ENCODE data around the gene TMEM138. TPM values are rescaled to one million over a fixed set of nuclear protein-coding genes. Genes with fewer than 3 reads are reported as not detected.

The TMEM138 gene
- total and polyA plus RNA-seq, 2 of the 13 experiments (the other 11 are each of a cell fraction or from before 2014, with no cell fraction given), result 43.5 to 61.0 TPM

GRCh38 chr11:61332797-61333549, 29.2 kb upstream of the TMEM138 start, which contains the start of the genes DDB1 and TKFC (continued):
- no peak for TF ChIP-seq ZNF460 (CRISPR knock-in tag; IDR thresholded peaks at IDR 0.05; ENCODE audit: borderline replicate concordance)
- TF ChIP-seq NR2C2 (CRISPR knock-in tag; IDR thresholded peaks at IDR 0.05; ENCODE audit: borderline replicate concordance), result peak; percentile 79
- TF ChIP-seq ZNF557 (CRISPR knock-in tag; IDR thresholded peaks at IDR 0.05), result peak; percentile 45; the same call in 1 of the 2 replicates
- TF ChIP-seq ZNF672 (CRISPR knock-in tag; IDR thresholded peaks at IDR 0.05), result no peak
- TF ChIP-seq PPARG (CRISPR knock-in tag; conservative IDR thresholded peaks at IDR 0.05), result peak; percentile 45; the same call in 1 of the 2 replicates
- TF ChIP-seq TAF1 (CRISPR knock-in tag; IDR thresholded peaks at IDR 0.05), result peak; percentile 94
- TF ChIP-seq SSRP1 (CRISPR knock-in tag; IDR thresholded peaks at IDR 0.05), result 0 out of 2 replicates have a peak, but pooled peaks have one; percentile 19
- TF ChIP-seq, protein P1, sequence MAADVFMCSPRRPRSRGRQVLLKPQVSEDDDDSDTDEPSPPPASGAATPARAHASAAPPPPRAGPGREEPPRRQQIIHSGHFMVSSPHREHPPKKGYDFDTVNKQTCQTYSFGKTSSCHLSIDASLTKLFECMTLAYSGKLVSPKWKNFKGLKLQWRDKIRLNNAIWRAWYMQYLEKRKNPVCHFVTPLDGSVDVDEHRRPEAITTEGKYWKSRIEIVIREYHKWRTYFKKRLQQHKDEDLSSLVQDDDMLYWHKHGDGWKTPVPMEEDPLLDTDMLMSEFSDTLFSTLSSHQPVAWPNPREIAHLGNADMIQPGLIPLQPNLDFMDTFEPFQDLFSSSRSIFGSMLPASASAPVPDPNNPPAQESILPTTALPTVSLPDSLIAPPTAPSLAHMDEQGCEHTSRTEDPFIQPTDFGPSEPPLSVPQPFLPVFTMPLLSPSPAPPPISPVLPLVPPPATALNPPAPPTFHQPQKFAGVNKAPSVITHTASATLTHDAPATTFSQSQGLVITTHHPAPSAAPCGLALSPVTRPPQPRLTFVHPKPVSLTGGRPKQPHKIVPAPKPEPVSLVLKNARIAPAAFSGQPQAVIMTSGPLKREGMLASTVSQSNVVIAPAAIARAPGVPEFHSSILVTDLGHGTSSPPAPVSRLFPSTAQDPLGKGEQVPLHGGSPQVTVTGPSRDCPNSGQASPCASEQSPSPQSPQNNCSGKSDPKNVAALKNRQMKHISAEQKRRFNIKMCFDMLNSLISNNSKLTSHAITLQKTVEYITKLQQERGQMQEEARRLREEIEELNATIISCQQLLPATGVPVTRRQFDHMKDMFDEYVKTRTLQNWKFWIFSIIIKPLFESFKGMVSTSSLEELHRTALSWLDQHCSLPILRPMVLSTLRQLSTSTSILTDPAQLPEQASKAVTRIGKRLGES (CRISPR knock-in tag; IDR thresholded peaks at IDR 0.05; ENCODE audit: borderline replicate concordance), result no peak
- 0 out of 2 replicates have a peak, but pooled peaks have one; percentile 25 for TF ChIP-seq ZNF230 (CRISPR knock-in tag; IDR thresholded peaks at IDR 0.05)
- TF ChIP-seq ZBTB39 (CRISPR knock-in tag; IDR thresholded peaks at IDR 0.05), result no peak; the same call in none of the 2 replicates
- no peak for TF ChIP-seq ZNF496 (CRISPR knock-in tag; IDR thresholded peaks at IDR 0.05; ENCODE audit: insufficient replicate concordance)
- TF ChIP-seq SIN3A (IDR thresholded peaks at IDR 0.05; ENCODE audit: borderline replicate concordance, low read depth, low read length), result peak; percentile 92; the same call in 1 of the 2 replicates
- 0 out of 2 replicates have a peak, but pooled peaks have one; percentile 8 for TF ChIP-seq FOXJ3 (CRISPR knock-in tag; IDR thresholded peaks at IDR 0.05; ENCODE audit: borderline replicate concordance)
- 0 out of 2 replicates have a peak, but pooled peaks have one; percentile 30 for TF ChIP-seq CHD2 (IDR thresholded peaks at IDR 0.05; ENCODE audit: low read depth, low read length)
- TF ChIP-seq MED13 (CRISPR knock-in tag; IDR thresholded peaks at IDR 0.05), result peak; percentile 77
- no peak; the same call in 1 of the 2 replicates for TF ChIP-seq ZBTB43 (CRISPR knock-in tag; conservative IDR thresholded peaks at IDR 0.05)
- no peak for TF ChIP-seq NCOA2 (CRISPR knock-in tag; IDR thresholded peaks at IDR 0.05)
- no peak for TF ChIP-seq ZNF10 (CRISPR knock-in tag; IDR thresholded peaks at IDR 0.05; ENCODE audit: borderline replicate concordance, low read depth)
- 0 out of 2 replicates have a peak, but pooled peaks have one; percentile 27 for TF ChIP-seq ZNF441 (CRISPR knock-in tag; IDR thresholded peaks at IDR 0.05; ENCODE audit: borderline replicate concordance)
- no peak for TF ChIP-seq ZNF382 (CRISPR knock-in tag; IDR thresholded peaks at IDR 0.05; ENCODE audit: borderline replicate concordance)
- TF ChIP-seq, protein P2, sequence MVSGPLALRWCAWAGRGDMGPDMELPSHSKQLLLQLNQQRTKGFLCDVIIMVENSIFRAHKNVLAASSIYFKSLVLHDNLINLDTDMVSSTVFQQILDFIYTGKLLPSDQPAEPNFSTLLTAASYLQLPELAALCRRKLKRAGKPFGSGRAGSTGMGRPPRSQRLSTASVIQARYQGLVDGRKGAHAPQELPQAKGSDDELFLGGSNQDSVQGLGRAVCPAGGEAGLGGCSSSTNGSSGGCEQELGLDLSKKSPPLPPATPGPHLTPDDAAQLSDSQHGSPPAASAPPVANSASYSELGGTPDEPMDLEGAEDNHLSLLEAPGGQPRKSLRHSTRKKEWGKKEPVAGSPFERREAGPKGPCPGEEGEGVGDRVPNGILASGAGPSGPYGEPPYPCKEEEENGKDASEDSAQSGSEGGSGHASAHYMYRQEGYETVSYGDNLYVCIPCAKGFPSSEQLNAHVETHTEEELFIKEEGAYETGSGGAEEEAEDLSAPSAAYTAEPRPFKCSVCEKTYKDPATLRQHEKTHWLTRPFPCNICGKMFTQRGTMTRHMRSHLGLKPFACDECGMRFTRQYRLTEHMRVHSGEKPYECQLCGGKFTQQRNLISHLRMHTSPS (CRISPR knock-in tag; IDR thresholded peaks at IDR 0.05; ENCODE audit: low read depth), result peak; percentile 45; the same call in 1 of the 2 replicates
